Esophagus squamous epithelium (tissue), 5 donors: ENCODE measurements around the gene PELO. TPM values are rescaled to one million over a fixed set of nuclear protein-coding genes. Genes with fewer than 3 reads are reported as not detected.

Source experiments
- DNase-seq: peaks from one replicate; lab custom pipeline; 2025; lab: John Stamatoyannopoulos, UW
- H3K27ac ChIP-seq, 4 donors: fragments of 200-600 bp; sonication (generic); one replicate each; pipeline ENCODE4 v1.5.1; 2016 to 2019; ENCODE audit warnings: mild to moderate bottlenecking in 1 of 4
- H3K27me3 ChIP-seq, 4 donors: fragments of 200-600 bp; sonication (generic); 1 replicate in 3 of 4; 2 replicates in 1 of 4; pipeline versions ENCODE4 v1.5.1 to v1.6.0; 2017 to 2021; ENCODE audit warnings: antibody characterized with exemption in 1 of 4
- H3K36me3 ChIP-seq, 3 donors: fragments of 200-600 bp; sonication (generic); one replicate each; pipeline ENCODE4 v1.5.1; 2016 to 2019
- H3K4me1 ChIP-seq, 3 donors: fragments of 200-600 bp; sonication (generic); one replicate each; pipeline ENCODE4 v1.5.1; 2017 to 2019
- H3K4me3 ChIP-seq, 4 donors: fragments of 200-600 bp; sonication (generic); 1 replicate in 3 of 4; 2 replicates in 1 of 4; pipeline ENCODE4 v1.5.1; 2016 to 2019; ENCODE audit warnings: mild to moderate bottlenecking in 2 of 4, moderate library complexity in 1 of 4
- H3K9me3 ChIP-seq, 3 donors: fragments of 200-600 bp; sonication (generic); one replicate each; pipeline ENCODE4 v1.5.1; 2016 to 2019
- POLR2A ChIP-seq, 4 donors: fragments of 450-650 bp; IDR thresholded peaks; one replicate each; pipeline ENCODE4 v1.6.1; 2017; ENCODE audit warnings: antibody characterized with exemption in 4 of 4, mild to moderate bottlenecking in 4 of 4, moderate library complexity in 3 of 4
- WGBS, 2 donors: methylation state at CpG; one replicate each; pipeline ENCODE4 v1.1.5; 2018; 5-methylcytosine and 5-hydroxymethylcytosine counted together
- intact Hi-C: fragments of 100-400 bp; cut with DNase I; formaldehyde crosslinking; loops from one replicate; pipeline ENCODE4 v1.15.0; 2022
- total RNA-seq, 4 donors: library from RNA; depleted of rRNA; stranded (reverse); fragments of >200 nt; gene quantifications; one replicate each; pipeline ENCODE4 v1.1.0, GENCODE V29; 2016
- TF ChIP-seq, protein P1 (sequence below), 6 experiments: fragments of 450-650 bp in 4 of 6; fragments of 200-600 bp in 2 of 6; sonication (generic) in 2 of 6; IDR thresholded peaks; one replicate each; pipeline ENCODE4 v1.5.1; 2016 to 2019; ENCODE audit warnings: antibody characterized with exemption in 6 of 6, mild to moderate bottlenecking in 4 of 6, moderate library complexity in 4 of 6
- donor health status: DM: yes; HTN: yes; CAD: no.

PELO gene
- total RNA-seq, 4 donors from 2014 or later: 10.4 to 25.6 (median 14.6) TPM

DNA sequence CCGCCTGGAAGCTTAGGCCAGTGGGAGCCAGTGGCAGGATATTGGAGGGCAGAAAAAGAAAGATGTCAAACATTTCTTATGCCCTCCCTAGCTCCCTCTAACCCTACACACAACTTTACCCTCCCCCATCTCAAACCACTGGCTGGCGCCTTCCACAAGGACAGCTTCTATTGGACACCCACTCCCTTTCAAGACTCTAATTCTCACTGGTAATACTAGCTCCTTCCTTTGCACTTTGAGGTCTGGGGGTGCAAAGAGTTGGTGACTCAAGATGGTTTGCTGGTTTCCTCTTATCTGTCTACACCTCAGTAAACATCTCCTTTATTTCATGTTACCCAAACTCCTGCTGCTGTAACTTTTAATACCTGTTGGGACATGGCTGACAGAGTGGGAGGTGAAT, 11.6 kb upstream of the PELO start:
- 89 to 92% methylated on average over 1 to 2 of the region's 2 CpGs for WGBS, 2 donors
- Histone ChIP-seq H3K27ac (peak overlapping the region in 1 of 4 donors; percentile 5), H3K36me3 (no peaks in the 10 kb centered on the region), H3K4me1 (no peaks in the 10 kb centered on the region), H3K9me3 (no peaks in the 10 kb centered on the region), H3K4me3 (no peak overlapping the region), H3K27me3 (peaks cover 0 to 3% (median 0%) of the 10 kb centered on the region in 4 donors)
- intact Hi-C loops: no loop called here
- DNase-seq: no peak
- TF ChIP-seq, protein P1, sequence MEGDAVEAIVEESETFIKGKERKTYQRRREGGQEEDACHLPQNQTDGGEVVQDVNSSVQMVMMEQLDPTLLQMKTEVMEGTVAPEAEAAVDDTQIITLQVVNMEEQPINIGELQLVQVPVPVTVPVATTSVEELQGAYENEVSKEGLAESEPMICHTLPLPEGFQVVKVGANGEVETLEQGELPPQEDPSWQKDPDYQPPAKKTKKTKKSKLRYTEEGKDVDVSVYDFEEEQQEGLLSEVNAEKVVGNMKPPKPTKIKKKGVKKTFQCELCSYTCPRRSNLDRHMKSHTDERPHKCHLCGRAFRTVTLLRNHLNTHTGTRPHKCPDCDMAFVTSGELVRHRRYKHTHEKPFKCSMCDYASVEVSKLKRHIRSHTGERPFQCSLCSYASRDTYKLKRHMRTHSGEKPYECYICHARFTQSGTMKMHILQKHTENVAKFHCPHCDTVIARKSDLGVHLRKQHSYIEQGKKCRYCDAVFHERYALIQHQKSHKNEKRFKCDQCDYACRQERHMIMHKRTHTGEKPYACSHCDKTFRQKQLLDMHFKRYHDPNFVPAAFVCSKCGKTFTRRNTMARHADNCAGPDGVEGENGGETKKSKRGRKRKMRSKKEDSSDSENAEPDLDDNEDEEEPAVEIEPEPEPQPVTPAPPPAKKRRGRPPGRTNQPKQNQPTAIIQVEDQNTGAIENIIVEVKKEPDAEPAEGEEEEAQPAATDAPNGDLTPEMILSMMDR (IDR thresholded peaks at IDR 0.05): no peak
- TF ChIP-seq POLR2A (IDR thresholded peaks at IDR 0.05): no peak

DNA sequence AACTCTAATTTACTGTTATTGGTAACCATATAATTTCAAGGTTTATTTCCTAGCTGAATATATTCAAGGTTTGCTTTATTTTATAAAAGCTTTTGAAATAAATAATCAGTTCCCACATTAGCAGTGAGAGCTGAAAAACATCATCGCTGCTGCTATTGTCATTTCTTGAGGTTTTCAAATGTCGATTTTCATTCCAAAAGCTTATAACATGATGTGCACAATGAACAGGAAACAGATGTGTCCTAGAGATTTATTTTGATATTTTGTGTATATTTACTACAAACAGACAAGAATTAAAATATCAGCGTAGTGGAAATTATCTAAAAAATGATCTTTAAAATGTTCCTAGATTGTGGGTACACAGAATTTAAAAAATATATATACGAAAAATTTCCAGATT, 10.5 kb upstream of the PELO start:
- peaks cover 0 to 4% (median 0%) of the 10 kb centered on the region in 4 donors for H3K27me3 ChIP-seq
- TF ChIP-seq, protein P1 (IDR thresholded peaks at IDR 0.05): no peak
- TF ChIP-seq POLR2A (IDR thresholded peaks at IDR 0.05): no peak
- 71% methylated on average over 4 of the region's 4 CpGs for WGBS, 2 donors
- no peaks in the 10 kb centered on the region for H3K4me1 ChIP-seq
- no peaks in the 10 kb centered on the region for H3K36me3 ChIP-seq
- intact Hi-C loops: no loop called here
- no peak overlapping the region for H3K4me3 ChIP-seq
- DNase-seq: no peak
- H3K9me3 ChIP-seq: no peaks in the 10 kb centered on the region
- H3K27ac ChIP-seq: no peak overlapping the region

DNA sequence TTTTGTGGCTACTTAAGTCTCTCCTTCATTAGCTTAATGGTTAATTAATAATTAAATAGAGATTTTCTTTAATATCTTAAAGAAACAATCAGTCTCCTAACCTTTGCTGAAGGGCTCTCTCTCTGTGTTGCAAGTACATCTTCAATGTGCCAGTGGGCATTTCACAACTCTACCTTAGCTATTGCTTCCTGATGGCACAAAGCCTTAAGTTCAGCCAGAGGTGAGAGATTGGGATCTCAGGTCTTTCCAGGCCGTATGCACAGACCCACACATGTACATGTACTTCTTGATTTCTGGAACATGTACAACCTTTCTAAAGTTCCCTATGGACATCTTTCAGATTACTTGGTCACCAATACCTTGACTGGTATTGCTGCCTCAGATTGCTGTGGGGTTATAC, 8.9 kb upstream of the PELO start:
- intact Hi-C loops: no loop called here
- Histone ChIP-seq H3K4me3 (no peak overlapping the region), H3K27me3 (peaks cover 0 to 4% (median 0%) of the 10 kb centered on the region in 4 donors), H3K36me3 (no peaks in the 10 kb centered on the region), H3K4me1 (peaks cover 0 to 6% (median 0%) of the 10 kb centered on the region in 3 donors), H3K27ac (no peak overlapping the region), H3K9me3 (no peaks in the 10 kb centered on the region)
- no peak for TF ChIP-seq POLR2A (IDR thresholded peaks at IDR 0.05)
- WGBS, 2 donors: 70% methylated on average over 1 of the region's 1 CpG
- DNase-seq: no peak

DNA sequence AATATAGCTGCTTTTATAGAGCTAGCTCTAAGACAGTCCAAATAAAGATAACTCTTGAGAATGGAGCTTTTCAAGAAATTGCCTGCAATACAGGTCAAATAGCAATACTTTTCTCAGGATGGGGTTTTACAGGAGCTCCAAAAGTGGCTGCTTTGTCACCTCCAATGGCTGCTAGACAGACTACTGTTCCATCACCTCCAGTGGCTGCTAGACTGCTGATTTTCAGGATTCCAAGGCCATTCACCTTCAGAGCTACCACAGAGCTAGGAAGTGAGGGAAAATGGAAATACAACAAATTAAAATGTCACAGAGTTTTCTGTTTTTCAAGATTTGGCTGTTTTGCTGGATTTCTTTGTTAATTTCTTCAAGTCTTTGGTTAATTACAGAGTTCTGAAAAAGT, 8.5 kb upstream of the PELO start:
- no peak for TF ChIP-seq POLR2A (IDR thresholded peaks at IDR 0.05)
- TF ChIP-seq, protein P1 (IDR thresholded peaks at IDR 0.05): no peak
- intact Hi-C loops: no loop called here
- Histone ChIP-seq H3K9me3 (no peaks in the 10 kb centered on the region), H3K4me1 (peaks cover 0 to 7% (median 3%) of the 10 kb centered on the region in 3 donors), H3K27me3 (peaks cover 0 to 4% (median 0%) of the 10 kb centered on the region in 4 donors), H3K36me3 (no peaks in the 10 kb centered on the region), H3K4me3 (no peak overlapping the region), H3K27ac (no peak overlapping the region)
- DNase-seq: no peak

DNA sequence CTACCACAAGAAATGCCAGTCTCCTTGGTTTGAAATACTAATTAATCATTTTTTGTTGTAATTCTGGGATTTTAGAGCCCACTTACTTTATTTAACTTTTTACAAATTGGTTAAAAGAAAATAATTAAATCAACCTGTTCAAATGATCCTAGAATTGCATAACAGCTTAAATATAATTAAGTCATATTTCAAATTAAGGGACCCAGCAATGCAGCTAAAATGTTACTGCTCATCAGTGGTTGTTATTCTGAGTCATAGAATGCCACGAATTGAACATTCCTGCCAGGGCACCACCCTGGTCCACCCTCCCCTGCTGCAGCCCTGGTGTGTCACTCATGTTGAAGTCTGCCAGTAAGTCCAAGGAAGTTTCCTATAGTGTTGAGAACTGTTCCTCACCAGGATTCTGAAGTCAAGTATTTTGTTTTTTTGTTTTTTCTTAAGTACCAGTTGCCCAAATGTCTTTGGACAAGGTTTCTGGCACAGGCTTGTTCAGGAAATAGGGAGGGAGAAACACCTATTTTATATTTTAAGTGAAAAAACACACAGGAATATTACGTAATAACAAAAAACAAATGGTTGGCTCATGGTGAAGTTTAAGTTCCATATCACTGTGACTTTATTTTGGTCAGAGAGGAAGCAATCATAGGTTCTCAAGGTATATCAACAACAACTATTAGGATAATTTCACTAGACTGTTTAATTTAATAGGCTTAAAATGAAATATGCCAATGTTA, 4.3 kb upstream of the PELO start:
- no peak for DNase-seq
- H3K27ac ChIP-seq: peak overlapping the region in 1 of 4 donors; percentile 8
- intact Hi-C loops: loop anchor here (10.0 kb wide), 1 partner anchor 131 kb away; no protein-coding TSS in a partner anchor
- 34 to 47% methylated on average over 2 of the region's 2 CpGs for WGBS, 2 donors
- no peaks in the 10 kb centered on the region for H3K9me3 ChIP-seq
- H3K27me3 ChIP-seq: peaks cover 0 to 19% (median 0%) of the 10 kb centered on the region in 4 donors
- H3K4me1 ChIP-seq: peaks cover 8 to 36% (median 10%) of the 10 kb centered on the region in 3 donors
- no peak for TF ChIP-seq POLR2A (IDR thresholded peaks at IDR 0.05)
- TF ChIP-seq, protein P1 (IDR thresholded peaks at IDR 0.05): no peak
- H3K4me3 ChIP-seq: no peak overlapping the region
- no peaks in the 10 kb centered on the region for H3K36me3 ChIP-seq
